Endothelial cell of coronary artery (primary cell): ENCODE data around the gene DHFR2. TPM values are rescaled to one million over a fixed set of nuclear protein-coding genes. Genes with fewer than 3 reads are reported as not detected.

Experiments
- total RNA-seq: library from RNA; depleted of rRNA; stranded (reverse); fragments of >200 nt; gene quantifications from 2 replicates; pipeline ENCODE4 v1.2.3, GENCODE V29; 2014

DHFR2 gene
- total RNA-seq, result 2.2 and 3.7 TPM in 2 replicates

DNA sequence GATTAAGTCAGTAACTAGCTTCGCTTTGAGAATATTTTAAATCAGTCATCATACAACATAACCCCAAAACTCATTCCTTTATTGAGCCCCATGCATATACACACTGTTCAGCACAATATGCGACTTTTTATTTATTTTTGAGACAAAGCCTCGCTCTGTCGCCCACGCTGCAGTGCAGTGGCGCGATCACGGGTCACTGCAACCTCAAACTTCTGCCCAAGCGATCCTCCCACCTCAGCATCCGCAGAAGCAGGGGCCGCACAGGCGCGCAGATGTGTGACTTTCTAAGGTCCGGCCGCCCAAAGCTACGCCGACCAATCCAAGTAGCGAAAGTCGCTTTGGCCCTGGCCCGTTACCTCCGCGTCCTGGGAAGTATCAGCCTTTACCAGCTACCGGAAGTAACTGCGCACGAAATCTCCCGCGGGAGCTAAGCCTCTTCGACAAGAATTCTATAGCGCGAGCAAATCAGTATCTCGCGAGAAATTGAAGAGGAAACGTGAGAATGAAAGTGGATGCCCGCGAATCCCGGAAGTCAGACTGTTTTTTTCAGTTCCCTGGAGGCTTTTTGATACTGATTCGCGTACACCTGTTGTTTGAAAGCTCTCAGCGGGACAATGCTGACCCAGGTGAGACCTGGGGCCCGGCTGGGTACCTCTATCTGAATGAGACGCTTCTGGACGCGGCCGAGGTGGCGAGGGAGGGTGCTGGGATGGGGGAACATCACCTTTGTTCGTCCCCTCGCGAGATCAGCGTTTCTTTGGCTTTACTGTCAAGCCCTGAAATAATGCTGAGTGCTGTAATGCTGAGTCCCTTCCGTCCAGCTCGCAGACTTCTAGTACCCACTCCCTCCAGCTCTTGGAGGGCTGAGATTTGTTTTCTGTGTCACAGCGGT, at the start of gene DHFR2, which contains the start of gene NSUN3:
TSS of gene DHFR2 (minus strand) at position 404 of the 892 bp plus-strand sequence. CDS start 1,405 bp downstream, outside the sequence.
TSS of gene NSUN3 (plus strand) at position 549 of the 892 bp plus-strand sequence. CDS start at position 615, 66 bp downstream.

DNA sequence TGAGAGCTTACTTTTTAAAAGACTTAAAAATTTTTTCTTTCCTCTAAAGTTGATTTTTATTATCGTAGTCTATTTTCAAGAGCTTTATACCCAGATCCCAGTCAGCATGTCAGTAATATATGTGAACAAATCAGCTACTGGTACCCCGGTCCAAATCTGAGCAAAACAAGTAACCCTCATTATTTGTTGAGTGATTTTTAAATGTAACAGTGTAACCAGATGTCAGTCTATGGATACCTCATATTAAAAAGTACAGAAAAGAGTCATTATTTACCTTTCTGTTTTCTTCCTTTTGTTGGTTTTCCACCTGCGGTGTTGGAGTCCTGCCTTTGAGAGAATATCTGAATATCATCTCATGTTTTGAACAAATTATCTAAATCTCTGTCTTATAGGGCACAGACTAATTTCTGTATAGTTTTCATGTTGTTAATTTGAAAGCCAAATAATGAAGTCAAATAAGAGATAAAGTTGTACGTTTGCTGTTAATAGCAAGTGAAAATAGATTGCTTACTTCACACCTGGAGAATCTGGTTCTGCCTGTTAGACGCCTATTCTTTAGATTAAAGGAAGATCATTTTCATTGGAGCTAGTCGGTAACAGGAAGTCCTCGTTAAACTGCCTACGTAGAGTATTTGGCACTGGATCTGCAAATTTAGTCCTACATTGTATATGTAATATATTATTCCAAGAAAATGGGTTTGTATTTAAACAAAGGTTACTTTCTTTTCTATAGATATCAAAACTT, 34.5 kb downstream of the DHFR2 start, which contains the start of gene STX19:
TSS of gene STX19 (minus strand) at position 505 of the 745 bp plus-strand sequence. CDS start 13,328 bp downstream, outside the sequence.

Other genes starting within 250 kb of the DHFR2 start
- 4.3 and 11.6 TPM in 2 replicates for gene PROS1, start 89.0 kb downstream of the DHFR2 start, total RNA-seq
- 6.7 and 8.9 TPM in 2 replicates for gene ARL13B, start 82.8 kb downstream of the DHFR2 start, total RNA-seq
- 0.09 TPM in 1 of 2 replicates, not detected in the other for gene STX19, start 34.3 kb downstream of the DHFR2 start, total RNA-seq
- 13.2 and 14.0 TPM in 2 replicates for gene NSUN3, start 145 bp upstream of the DHFR2 start, total RNA-seq